ENCODE data around the gene EXOSC2.

Gene EXOSC2

DNA sequence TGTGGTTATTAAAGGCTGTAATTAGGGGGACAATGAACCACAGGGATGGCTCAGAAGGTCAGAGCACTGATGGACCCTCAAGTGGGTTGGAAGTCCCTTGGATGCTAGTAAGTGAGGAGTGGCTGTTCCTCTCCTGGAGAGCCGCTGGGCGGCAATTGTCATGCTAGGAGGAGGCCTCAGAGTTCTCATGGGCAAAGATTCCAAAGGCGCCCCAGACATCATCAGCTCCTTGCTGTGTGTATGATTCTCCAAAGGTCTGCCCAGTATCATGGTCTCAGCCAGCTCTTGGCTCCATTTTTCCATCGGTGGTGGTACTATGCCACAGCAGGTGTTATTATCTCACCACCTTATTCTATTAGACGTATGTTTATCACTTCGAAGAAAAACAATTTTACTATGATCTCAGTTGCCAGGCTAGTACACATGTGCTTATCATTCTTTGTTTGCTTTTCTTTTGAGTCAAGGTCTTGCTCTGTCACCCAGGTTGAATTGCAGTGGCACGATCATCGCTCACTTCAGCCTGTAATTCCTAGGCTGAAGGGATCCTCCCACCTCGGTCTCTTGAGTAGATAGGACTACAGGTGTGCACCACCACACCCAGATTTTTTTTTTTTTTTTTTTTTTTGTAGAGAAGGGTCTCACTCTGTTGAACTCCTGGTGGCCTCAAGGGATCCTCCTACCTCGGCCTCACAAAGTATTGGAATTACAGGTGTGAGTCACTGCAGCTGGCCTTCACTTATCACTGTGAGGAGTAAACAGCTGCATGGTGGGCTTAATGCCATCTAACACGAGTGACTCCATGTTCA, 46.8 kb downstream of the EXOSC2 start:
- no peak for DNase-seq

DNA sequence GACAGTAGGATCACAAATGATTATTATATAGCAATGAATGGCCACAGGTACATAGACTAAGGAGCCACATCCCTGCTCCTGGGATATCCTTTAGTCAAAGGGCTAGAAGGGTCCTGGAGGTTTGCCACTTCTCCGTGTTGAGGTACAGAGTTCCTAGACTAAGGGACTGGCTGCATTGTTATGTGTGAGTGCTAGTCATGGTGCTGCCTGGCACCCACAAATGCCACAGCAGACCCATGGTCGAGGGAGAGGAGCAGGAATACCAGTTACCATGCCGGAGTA, 47.4 kb downstream of the EXOSC2 start:
- DNase-seq, result no peak

DNA sequence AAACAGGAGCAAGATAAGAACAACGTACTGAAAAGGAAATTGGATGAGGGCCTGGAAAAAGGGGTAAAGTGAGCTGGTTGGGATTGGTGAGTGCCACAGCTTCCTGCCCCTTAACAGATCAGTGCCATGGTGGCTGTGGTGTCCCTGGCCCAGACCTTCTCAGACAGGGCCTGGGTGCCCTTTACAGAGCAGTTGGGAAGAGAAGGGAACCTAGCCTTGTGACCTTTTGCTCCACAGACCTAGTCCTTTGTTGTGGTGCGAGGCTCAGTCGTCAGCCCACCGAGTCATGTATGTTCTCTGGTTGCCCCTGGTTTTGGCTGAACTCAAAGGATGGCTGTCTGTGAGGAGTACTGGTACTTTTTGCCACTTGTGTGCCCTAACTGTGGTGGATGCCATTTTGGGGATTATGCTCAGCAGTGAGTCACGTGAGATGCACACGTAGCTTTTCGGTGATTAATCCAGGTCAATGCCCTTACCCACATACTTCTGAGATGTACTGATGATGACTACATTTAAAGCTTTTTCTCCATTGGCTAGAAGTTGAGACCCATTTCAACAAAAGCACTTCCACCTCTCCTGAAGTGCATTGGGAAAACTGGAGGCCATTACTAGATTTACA, 48.4 kb downstream of the EXOSC2 start:
- no peak for DNase-seq

DNA sequence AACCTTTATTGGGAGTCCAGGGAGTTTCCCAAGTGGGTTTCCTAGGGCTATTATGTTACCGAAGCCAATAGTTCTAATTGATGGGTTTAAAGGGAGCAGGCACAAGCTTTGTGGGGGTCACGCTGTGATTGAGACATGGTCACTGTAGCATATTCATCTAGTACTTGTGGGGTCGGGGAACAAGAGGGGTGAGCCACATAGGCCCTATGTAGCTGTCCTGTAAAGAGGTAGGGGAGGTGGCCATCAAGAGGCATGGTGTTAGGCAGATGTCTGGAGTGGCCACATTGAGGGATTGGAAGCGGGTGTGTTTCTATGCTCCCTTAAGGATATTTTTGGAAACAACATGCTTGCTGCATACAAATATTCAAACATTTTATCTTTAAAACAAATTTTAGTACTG, 50.1 kb downstream of the EXOSC2 start:
- DNase-seq, result no peak

DNA sequence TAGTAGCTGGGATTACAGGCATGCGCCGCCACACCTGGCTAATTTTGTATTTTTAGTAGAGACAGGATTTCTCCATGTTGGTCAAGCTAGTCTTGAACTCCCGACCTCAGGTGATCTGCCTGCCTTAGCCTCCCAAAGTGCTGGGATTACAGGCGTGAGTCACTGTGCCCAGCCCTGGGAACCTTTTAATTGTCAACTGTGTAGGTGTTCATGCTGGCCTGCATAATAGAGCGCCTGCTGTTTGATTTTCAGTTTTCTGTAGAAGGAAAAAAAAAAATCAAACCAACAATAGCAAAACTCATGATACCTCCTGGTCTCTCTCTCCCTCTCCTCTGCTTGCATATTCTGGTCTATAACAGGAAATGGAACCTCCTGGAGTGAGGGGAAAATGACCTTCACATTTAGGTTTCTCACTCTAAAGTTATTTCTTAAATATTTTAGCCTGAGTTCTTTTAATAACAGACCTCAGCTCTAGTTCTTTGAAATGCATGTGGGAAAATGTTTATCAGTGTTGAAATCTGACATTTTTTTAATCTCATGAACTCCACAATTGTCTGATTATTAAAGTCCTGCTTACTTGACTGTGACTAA, 51.7 kb downstream of the EXOSC2 start:
- DNase-seq, result no peak

DNA sequence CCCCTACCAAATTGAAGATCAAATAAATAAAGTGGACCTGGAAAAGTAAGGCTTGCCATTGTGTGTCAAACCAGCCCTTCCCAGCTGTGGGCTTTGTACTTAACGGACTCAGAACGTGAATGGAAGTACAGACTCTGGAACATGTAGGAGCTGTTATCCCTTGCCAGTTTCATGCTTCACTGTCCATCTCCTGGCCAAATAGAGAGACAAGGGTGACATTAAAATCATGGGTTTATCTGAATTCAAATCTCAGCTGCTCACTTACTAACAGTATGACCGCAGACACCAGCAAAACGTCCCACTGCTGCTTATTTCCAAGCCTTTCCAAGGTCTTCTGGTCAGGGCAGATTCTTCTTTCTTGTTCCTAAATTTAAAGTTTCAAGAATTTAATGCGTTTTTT, 52.2 kb downstream of the EXOSC2 start:
- no peak for DNase-seq

DNA sequence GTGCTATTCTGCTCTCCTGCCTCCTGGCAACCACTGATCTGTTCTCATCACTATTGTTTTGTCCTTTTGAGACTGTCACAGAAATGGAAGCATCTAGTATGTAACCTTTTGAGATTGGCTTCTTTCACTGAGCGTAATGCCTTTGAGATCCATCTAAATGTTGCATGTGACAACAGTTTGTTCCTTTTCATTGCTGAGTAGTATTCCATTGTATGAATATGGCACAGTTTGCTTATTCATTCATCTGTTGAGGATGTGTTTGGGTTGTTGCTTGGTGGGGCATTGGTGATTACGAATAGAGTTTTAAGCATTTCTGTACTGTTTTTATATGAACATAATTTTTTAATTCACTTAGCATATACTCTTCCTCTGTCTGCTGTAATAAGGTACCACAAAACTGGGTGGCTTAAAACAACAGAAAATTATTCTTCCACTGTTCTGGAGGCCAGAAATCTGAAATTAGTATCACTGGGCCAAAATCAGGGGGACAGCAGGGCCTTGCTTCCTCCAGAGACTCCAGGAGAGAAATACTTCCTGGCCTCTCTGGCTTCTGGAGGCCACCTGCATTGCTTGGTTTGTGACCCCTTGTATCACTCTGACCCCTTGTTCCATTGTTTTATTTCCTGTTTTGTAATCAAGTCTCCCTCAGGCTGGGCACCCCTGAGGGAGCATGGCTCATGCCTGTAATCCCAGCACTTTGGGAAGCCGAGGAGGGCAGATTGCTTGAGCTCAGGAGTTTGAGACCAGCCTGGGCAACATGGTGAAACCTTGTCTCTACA, 53.0 kb downstream of the EXOSC2 start:
- DNase-seq, result no peak

DNA sequence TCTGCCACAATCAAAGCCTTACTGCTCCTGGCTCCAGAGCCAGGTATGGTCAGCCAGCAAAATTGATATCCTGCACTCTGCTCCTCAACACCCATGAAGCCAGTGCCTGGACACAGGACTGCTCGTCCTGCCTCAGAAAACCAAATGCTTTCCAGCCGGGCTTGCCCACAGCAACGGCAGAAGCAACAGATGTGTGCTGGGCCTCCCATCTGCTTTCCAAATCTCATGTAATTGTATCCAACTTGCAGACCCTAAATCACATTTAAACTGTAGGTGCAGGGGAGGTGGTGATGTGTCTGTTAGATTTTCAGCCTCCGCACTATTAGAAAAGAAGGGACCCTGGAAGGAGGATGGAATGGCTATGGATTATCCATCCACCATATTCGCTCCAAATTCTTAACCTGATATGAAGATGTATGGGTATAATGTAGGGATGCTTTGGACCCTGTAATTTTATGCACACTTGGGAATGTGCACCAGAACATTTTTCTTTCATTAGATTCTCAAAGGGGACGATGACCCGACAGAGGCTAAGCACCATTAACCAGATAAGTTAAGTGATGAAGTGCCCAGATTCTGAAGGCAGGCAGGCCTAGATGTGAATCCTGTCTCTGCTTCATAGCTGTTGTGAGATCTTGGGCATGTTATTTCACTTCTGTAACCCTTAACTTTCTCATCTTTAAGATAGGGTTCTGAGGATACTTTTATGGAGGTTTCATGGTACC, 58.2 kb downstream of the EXOSC2 start:
- DNase-seq, result no peak
